Subcutaneous abdominal adipose tissue (tissue), 5 donors: ENCODE results near the gene MAST3.

Experiments
- H3K27ac ChIP-seq: one replicate; pipeline ENCODE4 v1.7.0; 2013; ENCODE audit warnings: low read depth, mild to moderate bottlenecking, inconsistent platforms, low read length, moderate library complexity
- H3K27me3 ChIP-seq, 5 donors: one replicate each; pipeline ENCODE4 v1.7.0; 2013; ENCODE audit warnings: low read length in 5 of 5, inconsistent platforms in 1 of 5; ENCODE audit not compliant: control insufficient read depth in 5 of 5, insufficient read depth in 4 of 5
- H3K36me3 ChIP-seq, 5 donors: one replicate each; pipeline ENCODE4 v1.7.0; 2013; ENCODE audit warnings: low read length in 5 of 5; ENCODE audit not compliant: control insufficient read depth in 5 of 5, insufficient read depth in 5 of 5
- H3K4me1 ChIP-seq, 5 donors: one replicate each; pipeline ENCODE4 v1.7.0; 2013; ENCODE audit warnings: low read length in 5 of 5, mild to moderate bottlenecking in 3 of 5, moderate library complexity in 1 of 5; ENCODE audit not compliant: control insufficient read depth in 5 of 5, insufficient read depth in 5 of 5
- H3K4me3 ChIP-seq, 5 donors: one replicate each; pipeline ENCODE4 v1.7.0; 2013; ENCODE audit warnings: low read length in 5 of 5, low read depth in 1 of 5
- H3K9ac ChIP-seq, 5 donors: one replicate each; pipeline ENCODE4 v1.7.0; 2013; ENCODE audit warnings: low read length in 5 of 5, mild to moderate bottlenecking in 4 of 5, moderate library complexity in 3 of 5
- H3K9me3 ChIP-seq, 5 donors: one replicate each; pipeline ENCODE4 v1.7.0; 2013; ENCODE audit warnings: low read length in 5 of 5; ENCODE audit not compliant: control insufficient read depth in 5 of 5
- donor health status: healthy.
- donor health status: healthy.
- donor health status: healthy.
- donor health status: healthy.
- donor health status: healthy.

The MAST3 gene

DNA sequence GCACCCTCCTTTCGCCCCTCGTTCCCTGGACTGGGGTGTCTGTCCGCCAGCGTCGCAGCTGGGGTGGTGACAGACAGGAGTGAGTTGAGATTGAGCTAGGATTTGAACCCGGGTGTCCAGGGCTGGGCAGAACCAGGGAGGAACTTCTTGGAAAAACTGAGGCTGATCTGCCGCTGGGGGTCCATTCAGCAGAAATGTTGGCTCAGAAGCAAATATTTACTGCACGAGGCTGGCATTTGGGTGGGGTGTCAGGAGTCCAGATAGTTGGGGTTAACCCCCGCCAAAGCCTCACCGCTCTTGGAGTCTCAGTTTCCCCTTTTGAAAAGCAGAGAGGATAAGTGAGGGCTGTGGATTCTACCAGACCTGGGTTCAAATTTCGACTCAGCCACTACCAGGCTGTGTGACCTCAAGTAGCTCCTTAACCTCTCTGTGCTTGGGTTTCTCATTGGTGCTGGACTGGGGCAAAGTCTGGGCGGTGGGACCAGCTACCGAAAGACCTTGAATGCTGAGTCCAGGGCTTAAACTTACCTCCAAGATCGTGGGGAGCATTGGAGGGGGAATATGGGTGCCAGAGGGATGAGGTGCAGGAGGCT is 20.9 kb downstream of the MAST3 start:
- Histone ChIP-seq H3K4me3 (peak overlapping the region; percentile 6 to 74 (median 66)), H3K36me3 (peaks cover 0 to 27% (median 11%) of the 10 kb centered on the region in 5 donors), H3K4me1 (peaks cover 1 to 41% (median 26%) of the 10 kb centered on the region in 5 donors), H3K9ac (peak overlapping the region in 4 of 5 donors; percentile 55 to 75 (median 68)), H3K27ac (no peak overlapping the region), H3K27me3 (no peaks in the 10 kb centered on the region), H3K9me3 (peaks cover 0 to 2% (median 0%) of the 10 kb centered on the region in 5 donors)

DNA sequence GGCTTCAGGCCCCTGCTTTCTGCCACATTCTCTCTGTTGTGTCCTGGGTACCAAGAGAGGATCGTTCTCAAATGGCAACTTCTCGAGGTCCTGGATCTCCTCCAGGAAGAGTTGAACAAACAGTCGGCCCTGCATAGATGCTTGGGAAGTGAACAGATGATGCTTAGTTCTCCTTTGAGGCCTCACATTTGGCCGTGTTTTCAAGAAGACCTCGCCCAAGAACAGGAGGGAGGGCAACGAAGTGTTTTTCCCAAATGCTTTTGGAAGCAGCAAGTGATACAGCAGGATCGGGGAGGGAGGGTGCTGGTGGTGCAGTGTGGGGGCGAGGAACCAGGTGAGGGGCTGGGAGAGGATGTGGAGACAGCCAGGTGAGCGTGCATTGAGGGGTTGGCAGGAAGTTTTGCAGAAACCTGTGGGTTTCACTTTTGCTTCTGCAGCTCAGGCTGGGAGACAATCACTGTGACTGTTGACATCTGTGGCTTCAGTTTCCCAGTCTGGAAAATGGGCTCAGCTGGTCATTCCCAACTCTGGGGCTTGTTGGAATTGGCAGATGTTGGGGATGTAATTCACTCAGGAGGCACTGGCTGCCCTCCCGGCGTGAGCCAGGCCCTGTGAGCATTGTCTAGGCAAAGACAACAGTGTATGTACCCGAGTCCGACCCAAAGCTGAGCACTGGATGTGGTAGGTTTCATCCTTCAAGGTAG is 21.6 kb downstream of the MAST3 start:
- peaks cover 1 to 47% (median 26%) of the 10 kb centered on the region in 5 donors for H3K4me1 ChIP-seq
- peaks cover 0 to 2% (median 0%) of the 10 kb centered on the region in 5 donors for H3K9me3 ChIP-seq
- H3K27ac ChIP-seq: no peak overlapping the region
- peak overlapping the region in 1 of 5 donors; percentile 2 for H3K9ac ChIP-seq
- no peaks in the 10 kb centered on the region for H3K27me3 ChIP-seq
- peaks cover 0 to 29% (median 15%) of the 10 kb centered on the region in 5 donors for H3K36me3 ChIP-seq
- H3K4me3 ChIP-seq: peak overlapping the region in 3 of 5 donors; percentile 6 to 74 (median 66)

DNA sequence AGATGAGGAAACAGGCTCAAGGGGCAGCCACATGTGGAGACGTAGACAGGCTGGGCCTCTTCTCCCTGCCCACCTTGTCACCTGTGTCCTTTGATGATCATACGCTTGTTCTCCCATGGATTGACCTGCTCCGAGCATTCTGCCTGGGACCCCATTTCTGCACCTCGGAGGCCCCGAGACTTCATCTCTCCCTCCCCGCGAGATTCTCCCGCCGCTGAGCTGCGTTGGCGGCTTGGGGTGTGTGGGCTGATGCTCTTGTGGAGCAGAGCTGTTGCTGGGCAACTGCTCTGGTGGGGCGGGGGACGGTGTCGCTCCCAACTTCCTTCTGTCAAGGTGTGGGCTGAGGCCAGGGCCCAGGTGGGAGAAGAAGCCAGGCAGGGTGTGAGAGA is 22.1 kb downstream of the MAST3 start:
- H3K9me3 ChIP-seq: peaks cover 0 to 2% (median 0%) of the 10 kb centered on the region in 5 donors
- peaks cover 1 to 47% (median 26%) of the 10 kb centered on the region in 5 donors for H3K4me1 ChIP-seq
- H3K36me3 ChIP-seq: peaks cover 0 to 35% (median 20%) of the 10 kb centered on the region in 5 donors
- H3K27ac ChIP-seq: no peak overlapping the region
- H3K27me3 ChIP-seq: no peaks in the 10 kb centered on the region
- peak overlapping the region in 1 of 5 donors; percentile 2 for H3K9ac ChIP-seq
- H3K4me3 ChIP-seq: peak overlapping the region in 1 of 5 donors; percentile 14

DNA sequence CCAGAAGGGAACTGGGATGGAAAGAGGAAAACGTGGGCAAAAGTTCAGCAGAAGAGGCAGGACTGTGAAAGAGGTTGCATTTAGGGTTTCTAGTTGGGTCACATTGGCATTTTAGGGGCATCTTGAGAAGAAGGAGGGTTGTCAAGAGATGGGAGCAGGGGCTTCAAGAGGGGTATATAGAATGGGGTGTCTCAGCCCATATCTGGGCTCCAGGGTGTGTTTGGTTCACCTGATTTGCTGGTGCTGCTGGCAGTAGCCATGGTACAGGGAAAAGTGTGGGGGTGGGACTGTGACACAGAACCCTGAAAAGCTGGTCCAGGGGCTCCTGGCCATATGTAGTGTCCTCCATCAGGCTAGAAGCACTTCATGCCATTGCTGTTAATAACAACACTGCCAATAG is 22.5 kb downstream of the MAST3 start:
- Histone ChIP-seq H3K9ac (no peak overlapping the region), H3K27ac (no peak overlapping the region), H3K4me3 (no peak overlapping the region), H3K27me3 (no peaks in the 10 kb centered on the region), H3K36me3 (peaks cover 0 to 37% (median 21%) of the 10 kb centered on the region in 5 donors), H3K9me3 (peaks cover 0 to 2% (median 0%) of the 10 kb centered on the region in 5 donors), H3K4me1 (peaks cover 1 to 47% (median 26%) of the 10 kb centered on the region in 5 donors)

DNA sequence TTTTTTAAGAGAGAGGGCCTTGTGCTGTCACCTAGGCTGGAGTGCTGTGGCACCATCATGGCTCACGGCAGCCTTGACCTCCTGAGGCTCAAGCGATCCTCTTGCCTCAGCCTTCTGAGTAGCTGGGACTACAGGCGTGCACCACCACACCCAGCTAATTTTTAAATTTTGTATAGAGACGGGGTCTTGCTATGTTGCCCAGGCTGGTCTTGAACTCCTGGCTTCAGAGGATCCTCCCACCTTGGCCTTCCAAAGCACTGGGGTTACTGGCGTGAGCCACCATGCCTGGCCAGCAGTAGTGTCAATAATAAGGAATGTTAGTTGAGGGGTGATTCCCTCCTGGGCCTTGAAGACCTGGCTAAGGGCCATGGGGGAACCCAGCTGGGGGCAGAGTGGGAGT is 23.6 kb downstream of the MAST3 start:
- Histone ChIP-seq H3K27ac (no peak overlapping the region), H3K9ac (no peak overlapping the region), H3K4me1 (peaks cover 1 to 43% (median 26%) of the 10 kb centered on the region in 5 donors), H3K4me3 (no peak overlapping the region), H3K9me3 (peaks cover 0 to 2% (median 0%) of the 10 kb centered on the region in 5 donors), H3K36me3 (peaks cover 0 to 43% (median 22%) of the 10 kb centered on the region in 5 donors), H3K27me3 (no peaks in the 10 kb centered on the region)

DNA sequence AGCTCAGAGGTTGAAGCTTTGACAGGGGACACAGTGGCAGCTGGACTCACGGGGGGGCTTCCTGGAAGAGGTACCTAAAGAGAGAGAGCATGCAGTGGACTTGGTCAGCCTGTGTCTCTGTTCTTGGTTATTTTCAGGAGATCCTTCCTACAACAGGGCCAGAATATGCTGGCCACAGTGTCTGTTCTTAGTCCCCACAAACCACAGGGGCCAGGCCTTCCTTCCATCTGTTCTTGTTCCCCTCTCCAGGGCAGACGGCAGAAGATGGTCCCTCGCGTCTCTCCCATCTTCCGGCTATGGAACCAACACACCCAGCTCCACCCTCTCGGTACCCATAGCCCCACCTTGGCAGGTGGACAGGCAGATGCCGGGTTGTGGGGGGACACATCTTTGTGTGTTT is 24.8 kb downstream of the MAST3 start:
- H3K36me3 ChIP-seq: peaks cover 0 to 46% (median 26%) of the 10 kb centered on the region in 5 donors
- H3K4me3 ChIP-seq: no peak overlapping the region
- H3K27ac ChIP-seq: no peak overlapping the region
- H3K9ac ChIP-seq: no peak overlapping the region
- peaks cover 0 to 37% (median 18%) of the 10 kb centered on the region in 5 donors for H3K4me1 ChIP-seq
- H3K27me3 ChIP-seq: no peaks in the 10 kb centered on the region
- H3K9me3 ChIP-seq: peaks cover 0 to 2% (median 0%) of the 10 kb centered on the region in 5 donors

DNA sequence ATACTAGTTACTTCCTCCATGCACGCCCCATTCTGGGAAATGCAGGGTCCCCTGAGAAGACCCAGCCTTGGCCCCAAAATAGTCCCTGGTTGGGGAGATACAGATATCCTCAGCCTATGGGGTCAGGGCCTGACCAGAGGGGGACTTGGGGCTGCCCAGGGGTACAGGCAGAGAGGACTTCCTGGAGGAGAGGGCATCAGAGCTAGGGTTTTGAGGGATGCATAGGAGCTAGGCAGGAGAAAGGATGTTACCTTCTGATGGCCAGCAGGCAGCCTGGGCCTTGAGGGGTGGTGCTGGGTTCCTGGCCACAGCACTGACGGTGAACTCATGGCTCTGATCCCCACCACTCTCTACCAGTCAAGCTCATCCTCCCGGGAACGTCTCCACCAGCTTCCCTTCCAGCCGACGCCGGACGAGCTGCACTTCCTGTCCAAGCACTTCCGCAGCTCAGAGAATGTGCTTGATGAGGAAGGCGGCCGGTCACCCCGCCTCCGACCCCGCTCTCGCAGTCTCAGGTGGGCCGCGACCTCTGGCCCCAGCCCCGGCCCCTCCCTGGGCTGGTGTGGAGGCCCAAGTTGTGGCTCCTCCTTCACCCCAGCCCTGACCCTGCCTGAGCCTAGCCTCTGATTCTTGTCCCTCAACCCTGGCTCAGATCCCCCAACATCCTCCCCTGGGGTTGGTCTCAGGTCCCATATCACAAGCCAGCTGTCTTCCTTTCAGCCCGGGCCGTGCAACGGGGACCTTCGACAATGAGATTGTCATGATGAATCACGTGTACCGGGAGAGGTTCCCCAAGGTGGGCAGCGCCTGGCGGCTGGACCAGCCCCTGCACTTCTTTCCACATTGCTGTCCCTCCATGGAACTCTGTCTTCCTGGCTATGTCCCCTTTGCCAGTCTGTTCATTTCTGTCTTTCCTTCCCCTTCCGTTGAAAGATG is 25.6 kb downstream of the MAST3 start:
- no peak overlapping the region for H3K4me3 ChIP-seq
- peaks cover 0 to 51% (median 30%) of the 10 kb centered on the region in 5 donors for H3K36me3 ChIP-seq
- peaks cover 0 to 2% (median 0%) of the 10 kb centered on the region in 5 donors for H3K9me3 ChIP-seq
- H3K4me1 ChIP-seq: peaks cover 0 to 35% (median 15%) of the 10 kb centered on the region in 5 donors
- H3K27me3 ChIP-seq: no peaks in the 10 kb centered on the region
- peak overlapping the region in 1 of 5 donors; percentile 43 for H3K9ac ChIP-seq
- no peak overlapping the region for H3K27ac ChIP-seq

DNA sequence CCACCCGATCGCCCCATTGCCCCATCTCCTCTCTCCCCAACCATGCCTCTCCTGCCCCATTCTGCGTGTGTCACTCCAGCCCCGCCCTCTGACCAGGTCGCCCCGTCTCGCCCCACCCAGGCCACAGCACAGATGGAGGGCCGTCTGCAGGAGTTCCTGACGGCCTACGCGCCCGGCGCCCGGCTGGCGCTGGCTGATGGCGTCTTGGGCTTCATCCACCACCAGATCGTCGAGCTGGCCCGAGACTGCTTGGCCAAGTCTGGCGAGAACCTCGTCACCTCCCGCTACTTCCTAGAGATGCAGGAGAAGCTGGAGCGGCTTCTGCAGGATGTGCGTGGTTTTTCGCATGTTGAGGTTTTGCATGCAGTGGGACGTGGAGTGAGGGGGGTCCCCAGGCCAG is 26.2 kb downstream of the MAST3 start:
- Histone ChIP-seq H3K9ac (peak overlapping the region in 1 of 5 donors; percentile 43), H3K36me3 (peaks cover 0 to 57% (median 37%) of the 10 kb centered on the region in 5 donors), H3K4me3 (no peak overlapping the region), H3K4me1 (peaks cover 0 to 28% (median 8%) of the 10 kb centered on the region in 5 donors), H3K27ac (no peak overlapping the region), H3K9me3 (peaks cover 0 to 2% (median 0%) of the 10 kb centered on the region in 5 donors), H3K27me3 (no peaks in the 10 kb centered on the region)

DNA sequence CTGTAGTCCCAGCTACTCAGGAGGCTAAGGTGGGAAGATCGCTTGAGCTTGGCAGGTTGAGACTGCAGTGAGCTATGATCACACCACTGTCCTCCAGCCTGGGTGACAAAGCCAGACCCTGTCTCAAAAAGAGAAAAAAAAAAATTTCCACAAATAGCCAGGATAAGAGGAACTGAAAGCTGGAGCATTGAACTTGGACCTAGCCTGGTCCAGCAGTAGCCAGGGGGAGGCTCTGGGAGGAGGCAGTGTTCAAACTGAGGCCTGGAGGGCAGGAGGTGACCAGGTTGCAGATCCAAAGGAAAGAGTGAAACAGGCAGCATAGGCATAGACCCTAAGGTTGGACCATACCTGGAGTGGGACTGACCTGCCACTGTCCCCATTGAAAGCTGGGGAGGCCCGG is 28.5 kb downstream of the MAST3 start:
- Histone ChIP-seq H3K27ac (no peak overlapping the region), H3K4me1 (peaks cover 0 to 19% (median 4%) of the 10 kb centered on the region in 5 donors), H3K36me3 (peaks cover 0 to 79% (median 54%) of the 10 kb centered on the region in 5 donors), H3K9ac (no peak overlapping the region), H3K27me3 (no peaks in the 10 kb centered on the region), H3K4me3 (no peak overlapping the region), H3K9me3 (peaks cover 0 to 2% (median 0%) of the 10 kb centered on the region in 5 donors)
